Fibroblast of mammary gland (primary cell): ENCODE results near the gene RAD54L2.
"Not testable (repeated sequence)": the region's sequence is repeated elsewhere in the genome, so short reads cannot be mapped to it uniquely, and the experiment has no call there.

Source experiments
- DNase-seq: peaks from one replicate; pipeline ENCODE4 v3.0.0-alpha.2; 2010; ENCODE audit warnings: low read depth
- H3K4me3 ChIP-seq: 2 replicates; pipeline ENCODE4 v1.5.1; 2011; ENCODE audit warnings: low read depth, mild to moderate bottlenecking, low read length, moderate library complexity; ENCODE audit not compliant: control insufficient read depth
- TF ChIP-seq, protein P1 (sequence below): conservative IDR thresholded peaks from 2 replicates; pipeline ENCODE4 v1.5.1; 2011; ENCODE audit warnings: low read depth, low read length, inconsistent platforms; ENCODE audit not compliant: control insufficient read depth, insufficient read depth

Gene RAD54L2

GRCh38 chr3:51508255-51508654 is 30.3 kb upstream of the RAD54L2 start:
- H3K4me3 ChIP-seq: no peak overlapping the region
- TF ChIP-seq, protein P1, sequence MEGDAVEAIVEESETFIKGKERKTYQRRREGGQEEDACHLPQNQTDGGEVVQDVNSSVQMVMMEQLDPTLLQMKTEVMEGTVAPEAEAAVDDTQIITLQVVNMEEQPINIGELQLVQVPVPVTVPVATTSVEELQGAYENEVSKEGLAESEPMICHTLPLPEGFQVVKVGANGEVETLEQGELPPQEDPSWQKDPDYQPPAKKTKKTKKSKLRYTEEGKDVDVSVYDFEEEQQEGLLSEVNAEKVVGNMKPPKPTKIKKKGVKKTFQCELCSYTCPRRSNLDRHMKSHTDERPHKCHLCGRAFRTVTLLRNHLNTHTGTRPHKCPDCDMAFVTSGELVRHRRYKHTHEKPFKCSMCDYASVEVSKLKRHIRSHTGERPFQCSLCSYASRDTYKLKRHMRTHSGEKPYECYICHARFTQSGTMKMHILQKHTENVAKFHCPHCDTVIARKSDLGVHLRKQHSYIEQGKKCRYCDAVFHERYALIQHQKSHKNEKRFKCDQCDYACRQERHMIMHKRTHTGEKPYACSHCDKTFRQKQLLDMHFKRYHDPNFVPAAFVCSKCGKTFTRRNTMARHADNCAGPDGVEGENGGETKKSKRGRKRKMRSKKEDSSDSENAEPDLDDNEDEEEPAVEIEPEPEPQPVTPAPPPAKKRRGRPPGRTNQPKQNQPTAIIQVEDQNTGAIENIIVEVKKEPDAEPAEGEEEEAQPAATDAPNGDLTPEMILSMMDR: no peak
- no peak for DNase-seq

DNA sequence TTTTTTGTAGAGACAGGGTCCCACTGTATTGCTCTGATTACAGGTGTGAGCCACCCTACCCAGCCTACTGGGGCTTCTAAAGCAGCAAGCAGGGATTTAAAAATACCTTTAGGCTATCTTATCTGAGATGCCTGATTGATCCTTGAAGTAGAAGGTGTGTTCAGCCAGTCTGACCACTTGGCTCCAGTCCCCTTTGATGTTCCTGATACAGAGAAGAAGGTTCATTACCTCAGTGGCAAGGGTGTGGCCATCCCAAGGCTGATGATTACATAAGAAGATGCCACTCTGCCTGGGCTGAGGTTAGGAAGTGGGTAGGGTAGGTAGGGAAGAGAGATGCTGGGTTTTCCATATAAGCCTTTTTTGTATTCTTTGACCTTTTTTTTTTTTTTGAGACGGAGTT is 27.5 kb upstream of the RAD54L2 start:
- TF ChIP-seq, protein P1: no peak
- DNase-seq: no peak
- no peak overlapping the region for H3K4me3 ChIP-seq

DNA sequence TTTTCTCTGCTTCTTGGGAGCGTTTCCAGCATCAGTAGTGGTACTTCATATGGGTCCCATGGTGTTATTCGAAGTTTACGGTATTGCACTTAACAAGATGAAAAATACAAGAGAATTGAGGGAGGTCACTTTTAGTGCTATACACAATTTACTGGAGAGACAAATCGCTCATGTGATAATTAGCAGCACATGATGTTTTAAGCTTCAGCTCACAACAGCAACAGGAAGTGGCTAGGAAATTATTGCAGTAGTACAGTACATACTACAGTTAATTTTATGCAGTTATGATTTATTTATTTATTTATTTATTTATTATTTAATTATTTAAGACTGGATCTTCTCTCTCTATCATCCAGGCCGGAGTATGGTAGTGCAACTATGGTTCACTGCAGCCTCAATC is 24.3 kb upstream of the RAD54L2 start:
- no peak overlapping the region for H3K4me3 ChIP-seq
- DNase-seq: no peak
- TF ChIP-seq, protein P1: no peak

DNA sequence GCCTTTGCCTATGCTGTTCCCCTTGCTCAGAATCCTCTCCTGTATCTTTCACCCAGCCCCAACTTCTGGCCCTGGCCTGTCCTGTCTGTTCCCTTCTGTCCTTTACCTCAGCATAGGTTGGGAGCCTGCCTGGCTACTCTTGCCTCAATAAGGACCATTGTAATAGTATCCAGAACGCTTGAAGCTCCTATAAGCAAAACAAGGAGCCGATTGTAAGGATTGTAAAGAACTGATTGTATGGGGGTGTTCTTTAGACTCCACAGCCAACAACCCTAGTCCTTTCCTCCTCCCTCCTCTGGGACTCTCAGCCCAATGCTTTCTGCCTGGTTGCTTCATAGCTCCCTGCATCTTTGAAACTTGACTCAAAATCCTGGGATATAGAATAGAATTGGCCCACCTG is 18.7 kb upstream of the RAD54L2 start:
- TF ChIP-seq, protein P1: no peak
- no peak overlapping the region for H3K4me3 ChIP-seq
- no peak for DNase-seq

GRCh38 chr3:51520906-51521730 is 17.4 kb upstream of the RAD54L2 start:
- not testable (repeated sequence) for DNase-seq, H3K4me3 ChIP-seq

GRCh38 chr3:51522273-51522962 is 16.1 kb upstream of the RAD54L2 start:
- TF ChIP-seq, protein P1: no peak
- DNase-seq: no peak
- H3K4me3 ChIP-seq: no peak overlapping the region

DNA sequence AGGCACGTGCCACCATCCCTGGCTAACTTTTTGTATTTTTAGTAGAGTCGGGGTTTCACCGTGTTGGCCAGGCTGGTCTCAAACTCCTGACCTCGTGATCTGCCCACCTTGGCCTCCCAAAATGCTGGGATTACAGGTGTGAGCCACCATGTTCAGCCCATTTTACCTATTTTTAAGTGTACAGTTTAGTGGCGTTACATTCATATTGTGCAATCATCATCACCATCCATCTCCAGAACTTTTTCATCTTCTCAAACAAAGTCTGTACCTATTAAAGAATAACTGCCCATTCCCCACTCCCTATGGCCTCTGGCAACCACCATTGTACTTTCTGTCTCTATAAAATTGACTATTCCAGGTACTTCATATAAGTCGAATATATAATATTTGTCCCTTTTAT is 13.6 kb upstream of the RAD54L2 start:
- DNase-seq, H3K4me3 ChIP-seq: not testable (repeated sequence)
